ENCODE data around the gene BMPR2. TPM values are rescaled to one million over a fixed set of nuclear protein-coding genes. Genes with fewer than 3 reads are reported as not detected.
"Not testable (repeated sequence)": the region's sequence is repeated elsewhere in the genome, so short reads cannot be mapped to it uniquely, and the experiment has no call there.

Gene BMPR2
- total RNA-seq, 1 donor from 2014 or later = 57.8 TPM

DNA sequence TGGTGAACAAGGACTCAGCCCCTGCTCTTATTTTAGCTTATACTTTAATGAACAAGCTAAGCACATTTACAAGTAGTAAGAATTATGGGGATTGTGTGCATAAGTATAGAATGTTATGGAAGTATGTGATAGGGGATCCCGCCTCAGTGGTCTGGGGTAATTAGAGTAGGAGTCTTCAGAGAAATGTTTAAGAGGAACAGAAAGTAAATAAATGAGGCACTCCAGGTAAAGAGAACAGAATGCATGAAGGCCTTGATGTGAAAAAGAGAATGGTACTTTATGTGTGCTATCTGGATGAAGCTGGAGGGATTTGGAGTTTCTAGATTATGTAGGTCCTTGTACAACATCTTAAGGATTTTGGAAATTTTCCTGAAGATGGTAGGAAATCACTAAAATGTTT is 76.6 kb downstream of the BMPR2 start:
- DNase-seq (ENCODE audit: low spot score) = no peak

DNA sequence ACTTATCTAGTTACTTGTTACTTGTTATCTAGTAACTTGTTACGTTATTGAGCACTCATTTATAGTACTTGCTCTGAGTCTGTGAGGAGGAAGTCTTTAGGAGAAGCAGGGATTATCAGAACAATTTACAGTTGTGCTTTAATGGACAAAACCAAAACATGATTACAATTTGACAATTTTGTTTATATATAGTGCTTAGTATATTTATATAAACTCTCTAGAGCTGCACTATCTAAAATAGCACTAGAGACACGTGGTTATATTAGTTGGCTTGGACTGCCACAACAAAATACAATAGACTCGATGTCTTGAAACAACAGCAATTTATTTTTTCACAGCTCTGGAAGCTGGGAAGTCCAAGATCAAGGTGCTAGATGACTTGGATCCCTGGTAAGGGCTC is 78.4 kb downstream of the BMPR2 start:
- DNase-seq (ENCODE audit: low spot score) = no peak

GRCh38 chr2:202455114-202455513 is 79.0 kb downstream of the BMPR2 start:
- DNase-seq (ENCODE audit: low spot score) = no peak

DNA sequence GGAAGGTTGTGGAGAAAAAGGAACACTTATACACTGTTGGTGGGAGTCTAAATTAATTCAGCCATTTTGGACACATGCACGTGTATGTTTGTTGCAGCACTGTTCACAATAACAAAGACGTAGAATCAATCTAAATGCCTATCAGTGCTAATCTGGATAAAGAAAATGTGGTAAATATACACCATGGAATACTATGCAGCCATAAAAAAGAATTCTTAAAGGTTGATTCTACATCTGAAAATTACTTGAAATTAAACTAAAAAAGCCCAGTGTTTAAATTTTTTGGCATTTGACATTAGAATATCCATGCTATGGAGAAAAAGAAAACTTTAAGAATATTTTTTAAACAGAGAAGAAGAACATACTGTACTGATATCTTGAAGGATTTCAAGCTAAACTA is 84.0 kb downstream of the BMPR2 start:
- no peak for DNase-seq (ENCODE audit: low spot score)

DNA sequence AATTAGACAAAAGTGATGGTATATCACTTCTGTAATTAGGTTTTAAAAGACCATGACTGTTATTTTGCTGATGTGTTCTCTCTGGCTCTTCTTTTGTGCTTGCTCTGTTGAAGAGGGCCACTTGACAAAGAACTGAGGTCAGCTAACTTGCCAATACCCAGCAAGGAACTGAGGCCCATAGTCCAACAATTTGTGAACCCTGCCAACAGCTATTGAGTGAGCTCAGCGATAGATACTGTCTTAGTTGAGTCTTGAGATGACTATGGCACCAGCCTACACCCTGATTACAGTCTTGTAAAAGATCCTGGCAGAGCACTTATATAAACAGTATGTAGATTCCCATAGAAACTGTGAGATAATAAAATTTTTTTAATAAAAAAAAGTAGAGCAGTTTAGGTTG is 103.0 kb downstream of the BMPR2 start:
- no peak for DNase-seq (ENCODE audit: low spot score)

- DNase-seq (ENCODE audit: low spot score) = no peak
Measured at GRCh38 chr2:202479610-202480009, 103.5 kb downstream of the BMPR2 start.

DNA sequence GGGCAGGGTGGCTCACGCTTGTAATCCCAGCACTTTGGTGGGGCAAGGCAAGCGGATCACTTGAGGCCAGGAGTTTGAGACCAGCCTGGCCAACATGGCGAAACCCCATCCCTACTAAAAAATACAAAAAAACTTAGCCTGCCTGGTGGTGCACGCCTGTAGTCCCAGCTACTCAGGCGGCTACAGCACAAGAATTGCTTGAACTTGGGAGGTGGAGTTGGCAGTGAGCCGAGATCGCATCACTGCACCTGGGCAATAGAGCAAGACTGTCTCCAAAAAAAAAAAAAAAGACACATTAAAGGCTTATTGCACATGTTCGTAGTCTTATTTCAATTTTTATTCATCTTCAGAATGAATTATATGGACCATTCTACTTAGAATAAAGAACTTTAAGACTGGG is 110.2 kb downstream of the BMPR2 start:
- no peak for DNase-seq (ENCODE audit: low spot score)

GRCh38 chr2:202488671-202489070 is 112.5 kb downstream of the BMPR2 start:
- no peak for DNase-seq (ENCODE audit: low spot score)

GRCh38 chr2:202490479-202490878 is 114.4 kb downstream of the BMPR2 start:
- DNase-seq (ENCODE audit: low spot score) = no peak

DNA sequence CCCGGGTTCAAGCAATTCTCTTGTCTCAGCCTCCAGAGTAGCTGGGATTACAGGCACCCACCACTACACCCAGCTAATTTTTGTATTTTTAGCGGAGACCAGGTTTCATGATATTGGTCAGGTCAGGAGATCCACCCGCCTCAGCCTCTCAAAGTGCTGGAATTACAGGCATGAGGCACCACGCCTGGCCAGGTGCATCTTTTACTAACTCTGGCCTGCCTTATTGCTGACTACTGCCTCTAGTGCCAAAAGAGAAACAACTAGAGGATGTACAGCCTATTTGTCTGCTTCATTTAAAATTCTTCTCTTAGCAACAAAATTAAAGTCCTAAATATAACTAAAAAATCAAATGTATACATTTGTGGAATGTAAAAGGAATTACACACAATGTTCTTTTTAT is 115.4 kb downstream of the BMPR2 start:
- no peak for DNase-seq (ENCODE audit: low spot score)

GRCh38 chr2:202494300-202495229 is 118.4 kb downstream of the BMPR2 start:
- DNase-seq (ENCODE audit: low spot score) = peak; percentile 35

GRCh38 chr2:202495230-202495604 is 119.1 kb downstream of the BMPR2 start:
- no peak for DNase-seq (ENCODE audit: low spot score)

GRCh38 chr2:202496835-202497472 is 120.8 kb downstream of the BMPR2 start:
- DNase-seq (ENCODE audit: low spot score) = not testable (repeated sequence)

GRCh38 chr2:202497473-202497866 is 121.3 kb downstream of the BMPR2 start:
- not testable (repeated sequence) for DNase-seq (ENCODE audit: low spot score)

- not testable (repeated sequence) for DNase-seq (ENCODE audit: low spot score)
Measured at GRCh38 chr2:202499841-202500240, 123.7 kb downstream of the BMPR2 start.

- not testable (repeated sequence) for DNase-seq (ENCODE audit: low spot score)
Measured at GRCh38 chr2:202503276-202503675, 127.1 kb downstream of the BMPR2 start.

- DNase-seq (ENCODE audit: low spot score) = no peak
Measured at GRCh38 chr2:202508686-202509085, 132.6 kb downstream of the BMPR2 start.

GRCh38 chr2:202510911-202511310 is 134.8 kb downstream of the BMPR2 start:
- DNase-seq (ENCODE audit: low spot score) = no peak

GRCh38 chr2:202512176-202512575 is 136.0 kb downstream of the BMPR2 start:
- DNase-seq (ENCODE audit: low spot score) = no peak

DNA sequence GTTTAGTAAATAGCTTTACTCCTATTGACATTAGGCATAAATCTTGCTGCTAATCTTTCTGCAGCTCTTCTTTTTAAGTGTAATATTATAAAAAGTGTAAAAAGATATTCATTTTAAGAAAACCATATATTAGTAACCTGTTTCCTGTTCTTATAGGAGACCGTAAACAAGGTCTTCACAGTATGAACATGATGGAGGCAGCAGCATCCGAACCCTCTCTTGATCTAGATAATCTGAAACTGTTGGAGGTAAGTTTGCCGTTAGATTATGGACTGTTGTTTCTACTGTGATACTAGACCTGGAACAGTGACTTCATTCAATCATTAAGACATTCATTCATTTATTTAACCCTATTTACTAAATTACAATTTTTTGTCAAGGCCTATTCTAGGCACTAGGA is 138.6 kb downstream of the BMPR2 start:
- DNase-seq (ENCODE audit: low spot score) = no peak

GRCh38 chr2:202519453-202519852 is 143.3 kb downstream of the BMPR2 start:
- DNase-seq (ENCODE audit: low spot score) = no peak

DNA sequence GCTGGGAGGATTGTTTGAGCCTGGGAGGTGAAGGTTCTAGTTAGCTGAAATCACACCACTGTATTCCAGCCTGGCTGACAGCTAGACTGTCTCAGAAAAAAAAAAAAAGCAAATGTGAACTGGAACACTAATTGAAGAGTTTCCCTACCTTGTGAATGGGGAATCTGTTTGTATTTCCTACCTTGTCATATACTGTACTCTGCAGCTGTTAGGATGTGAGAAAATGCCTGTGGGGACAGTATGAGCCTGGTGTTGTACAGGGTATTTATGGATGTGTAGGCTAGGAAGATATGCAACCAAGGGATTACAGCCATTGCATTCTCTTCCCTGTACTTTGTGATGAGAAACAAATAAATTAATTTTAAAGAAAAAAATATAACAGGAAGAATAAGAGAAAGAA is 145.3 kb downstream of the BMPR2 start:
- no peak for DNase-seq (ENCODE audit: low spot score)

- DNase-seq (ENCODE audit: low spot score) = no peak
Measured at GRCh38 chr2:202529389-202529788, 153.3 kb downstream of the BMPR2 start.

Data from mucosa of gallbladder (tissue), 1 donor.